GM19099 (cell line): ENCODE results near the gene TMC1.

Experiments
- POLR2A ChIP-seq: IDR thresholded peaks from 3 replicates; pipeline ENCODE4 v1.6.1; 2011; ENCODE audit warnings: low read depth; ENCODE audit not compliant: insufficient read length; ENCODE audit errors: extremely low read depth

TMC1 gene

GRCh38 chr9:72622186-72622585, 100.8 kb downstream of the TMC1 start:
- TF ChIP-seq POLR2A: no peak

- no peak for TF ChIP-seq POLR2A
These were observed 101.7 kb downstream of the TMC1 start for GRCh38 chr9:72623156-72623555.

GRCh38 chr9:72627147-72627546, 105.7 kb downstream of the TMC1 start:
- no peak for TF ChIP-seq POLR2A

- no peak for TF ChIP-seq POLR2A
These were observed 106.6 kb downstream of the TMC1 start for GRCh38 chr9:72627956-72628540.

- no peak for TF ChIP-seq POLR2A
These were observed 112.6 kb downstream of the TMC1 start for GRCh38 chr9:72633966-72634365.

GRCh38 chr9:72635197-72635596, 113.8 kb downstream of the TMC1 start:
- TF ChIP-seq POLR2A: no peak

- no peak for TF ChIP-seq POLR2A
These were observed 115.2 kb downstream of the TMC1 start for GRCh38 chr9:72636621-72637020.

- no peak for TF ChIP-seq POLR2A
These were observed 122.2 kb downstream of the TMC1 start for GRCh38 chr9:72643651-72644050.

- TF ChIP-seq POLR2A: no peak
These were observed 124.7 kb downstream of the TMC1 start for GRCh38 chr9:72646061-72646460.

GRCh38 chr9:72648324-72649126, 127.1 kb downstream of the TMC1 start:
- TF ChIP-seq POLR2A: no peak

- no peak for TF ChIP-seq POLR2A
These were observed 127.7 kb downstream of the TMC1 start for GRCh38 chr9:72649127-72649442.

- TF ChIP-seq POLR2A: no peak
These were observed 128.8 kb downstream of the TMC1 start for GRCh38 chr9:72650206-72650605.

- TF ChIP-seq POLR2A: no peak
These were observed 134.6 kb downstream of the TMC1 start for GRCh38 chr9:72656021-72656420.

GRCh38 chr9:72657023-72657422, 135.6 kb downstream of the TMC1 start:
- TF ChIP-seq POLR2A: no peak

GRCh38 chr9:72658703-72659102, 137.3 kb downstream of the TMC1 start:
- no peak for TF ChIP-seq POLR2A

GRCh38 chr9:72661401-72662135, 140.2 kb downstream of the TMC1 start:
- TF ChIP-seq POLR2A: no peak
